ENCODE data around the gene BEST3. TPM values are rescaled to one million over a fixed set of nuclear protein-coding genes. Genes with fewer than 3 reads are reported as not detected.

Gene BEST3
- total RNA-seq, 1 donor from 2014 or later: 45.4 TPM

DNA sequence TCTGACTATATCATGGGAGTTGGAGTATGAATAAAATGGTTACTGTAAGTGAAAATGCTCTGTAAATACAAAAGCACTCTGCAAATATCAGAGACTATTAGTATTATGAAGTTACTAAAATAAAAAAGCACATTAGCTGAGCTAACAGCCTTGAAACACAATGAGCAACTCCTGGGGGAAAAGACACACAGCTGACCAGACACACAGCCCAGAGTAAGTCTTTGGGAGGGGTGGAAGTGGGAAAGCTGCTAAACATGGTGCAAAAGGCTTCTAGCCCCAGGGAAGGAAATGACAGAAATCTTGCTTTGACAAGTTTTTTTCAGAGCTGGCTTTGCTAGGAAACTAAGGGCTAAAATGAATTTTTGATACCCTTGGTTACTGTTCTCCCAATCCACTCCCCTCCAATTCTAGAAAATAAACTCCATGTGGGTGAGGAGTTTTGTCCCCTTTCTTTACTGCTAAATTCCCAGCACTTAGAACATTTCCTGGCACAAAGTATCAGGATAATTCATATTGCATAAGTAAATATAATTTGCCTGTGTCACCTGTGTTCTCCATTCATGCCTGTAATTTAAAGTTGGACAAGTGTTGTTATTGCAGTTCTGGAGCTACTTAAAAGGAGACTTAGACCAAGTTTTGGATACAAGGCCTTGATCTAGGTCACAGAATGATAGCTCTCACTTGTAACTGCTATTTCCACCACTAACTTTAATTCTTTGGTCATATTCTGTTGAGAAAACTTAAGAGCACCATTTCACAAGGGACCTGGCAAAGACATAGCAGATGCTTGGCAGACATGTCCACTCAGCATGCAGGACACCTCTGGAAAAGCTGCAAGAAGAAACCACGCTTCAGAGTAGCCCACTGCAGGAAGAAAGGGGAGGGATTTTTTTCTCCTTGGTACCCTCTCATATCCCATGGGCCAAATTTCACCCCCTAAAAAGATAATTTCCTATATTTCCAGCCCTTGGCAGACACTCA, 20.5 kb upstream of the BEST3 start:
- Histone ChIP-seq H3K4me1 (ENCODE audit: control insufficient read depth in 3 of 3, insufficient read depth in 3 of 3, low read length in 3 of 3) (peaks cover 0 to 10% (median 0%) of the 10 kb centered on the region in 3 donors), H3K4me3 (ENCODE audit: low read length in 3 of 3) (no peak overlapping the region), H3K27me3 (ENCODE audit: control insufficient read depth in 3 of 3, insufficient read depth in 3 of 3, low read length in 3 of 3) (no peaks in the 10 kb centered on the region), H3K27ac (ENCODE audit: low read depth, low read length) (no peak overlapping the region), H3K9me3 (ENCODE audit: control insufficient read depth in 3 of 3, low read length in 3 of 3) (no peaks in the 10 kb centered on the region), H3K9ac (ENCODE audit: low read depth in 1 of 3, low read length in 3 of 3) (no peak overlapping the region), H3K36me3 (ENCODE audit: control insufficient read depth in 3 of 3, insufficient read depth in 3 of 3, low read length in 3 of 3) (no peaks in the 10 kb centered on the region)

DNA sequence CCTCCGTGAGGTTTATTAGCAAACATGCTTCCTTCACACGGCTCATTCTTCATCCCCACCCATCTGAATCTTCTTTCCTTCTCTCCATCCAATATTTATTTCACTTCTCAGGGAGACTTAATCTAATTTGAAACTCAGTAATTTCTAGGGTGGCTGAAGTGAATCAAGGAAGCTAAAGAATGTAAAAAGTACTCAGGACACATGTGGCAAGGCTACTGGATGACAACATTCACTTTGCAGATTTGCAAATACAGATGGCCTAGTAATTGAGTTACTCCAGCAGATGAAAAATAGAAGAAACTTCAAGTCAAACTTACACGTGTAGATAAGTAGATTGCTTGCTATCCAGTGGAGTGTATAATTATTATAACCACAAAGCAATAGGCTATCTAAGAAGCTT, 15.4 kb upstream of the BEST3 start:
- Histone ChIP-seq H3K4me1 (ENCODE audit: control insufficient read depth in 3 of 3, insufficient read depth in 3 of 3, low read length in 3 of 3) (peaks cover 0 to 3% (median 0%) of the 10 kb centered on the region in 3 donors), H3K27ac (ENCODE audit: low read depth, low read length) (no peak overlapping the region), H3K4me3 (ENCODE audit: low read length in 3 of 3) (no peak overlapping the region), H3K9me3 (ENCODE audit: control insufficient read depth in 3 of 3, low read length in 3 of 3) (no peaks in the 10 kb centered on the region), H3K27me3 (ENCODE audit: control insufficient read depth in 3 of 3, insufficient read depth in 3 of 3, low read length in 3 of 3) (no peaks in the 10 kb centered on the region), H3K9ac (ENCODE audit: low read depth in 1 of 3, low read length in 3 of 3) (no peak overlapping the region), H3K36me3 (ENCODE audit: control insufficient read depth in 3 of 3, insufficient read depth in 3 of 3, low read length in 3 of 3) (no peaks in the 10 kb centered on the region)

DNA sequence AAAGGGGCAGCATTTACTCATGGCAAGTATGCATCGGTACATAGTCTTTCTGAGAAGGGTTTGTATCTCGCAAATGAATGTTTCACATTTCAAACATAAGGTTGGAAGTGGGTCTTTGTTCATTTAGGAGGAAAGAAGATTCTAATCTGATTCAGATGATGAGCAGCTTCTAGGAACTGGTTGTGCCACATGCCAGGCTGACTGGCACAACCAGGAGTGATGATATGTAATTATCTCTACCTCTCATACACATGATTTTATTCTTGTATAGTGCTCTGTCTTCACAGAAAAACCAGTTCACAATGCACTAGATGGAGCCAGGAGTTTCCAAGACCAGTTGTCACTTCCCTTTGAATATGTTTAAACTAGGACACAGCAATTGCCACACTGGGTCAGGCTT, 13.7 kb upstream of the BEST3 start:
- Histone ChIP-seq H3K9me3 (ENCODE audit: control insufficient read depth in 3 of 3, low read length in 3 of 3) (no peaks in the 10 kb centered on the region), H3K9ac (ENCODE audit: low read depth in 1 of 3, low read length in 3 of 3) (no peak overlapping the region), H3K27ac (ENCODE audit: low read depth, low read length) (no peak overlapping the region), H3K4me3 (ENCODE audit: low read length in 3 of 3) (no peak overlapping the region), H3K36me3 (ENCODE audit: control insufficient read depth in 3 of 3, insufficient read depth in 3 of 3, low read length in 3 of 3) (no peaks in the 10 kb centered on the region), H3K27me3 (ENCODE audit: control insufficient read depth in 3 of 3, insufficient read depth in 3 of 3, low read length in 3 of 3) (no peaks in the 10 kb centered on the region), H3K4me1 (ENCODE audit: control insufficient read depth in 3 of 3, insufficient read depth in 3 of 3, low read length in 3 of 3) (no peaks in the 10 kb centered on the region)

DNA sequence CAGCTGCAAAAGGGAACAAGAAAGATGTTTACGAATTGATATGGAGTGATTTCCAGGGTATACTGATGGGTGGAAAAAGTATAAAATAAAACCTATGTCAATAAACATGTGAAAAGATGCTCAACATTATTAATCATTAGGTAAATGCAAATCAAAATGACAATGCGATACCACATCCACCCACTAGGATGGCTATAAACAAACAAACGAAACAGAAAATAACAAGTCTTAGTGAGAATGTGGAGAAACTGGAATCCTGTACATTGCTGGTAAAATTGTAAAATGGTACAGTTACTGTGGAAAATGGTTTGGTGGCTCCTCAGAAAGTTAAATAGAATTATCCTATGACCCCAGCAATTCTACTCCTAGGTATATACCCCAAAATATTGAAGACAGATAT, 9.5 kb upstream of the BEST3 start:
- Histone ChIP-seq H3K4me1 (ENCODE audit: control insufficient read depth in 3 of 3, insufficient read depth in 3 of 3, low read length in 3 of 3) (no peaks in the 10 kb centered on the region), H3K36me3 (ENCODE audit: control insufficient read depth in 3 of 3, insufficient read depth in 3 of 3, low read length in 3 of 3) (no peaks in the 10 kb centered on the region), H3K9me3 (ENCODE audit: control insufficient read depth in 3 of 3, low read length in 3 of 3) (no peaks in the 10 kb centered on the region), H3K9ac (ENCODE audit: low read depth in 1 of 3, low read length in 3 of 3) (no peak overlapping the region), H3K4me3 (ENCODE audit: low read length in 3 of 3) (no peak overlapping the region), H3K27ac (ENCODE audit: low read depth, low read length) (no peak overlapping the region), H3K27me3 (ENCODE audit: control insufficient read depth in 3 of 3, insufficient read depth in 3 of 3, low read length in 3 of 3) (no peaks in the 10 kb centered on the region)

- Histone ChIP-seq H3K27me3 (ENCODE audit: control insufficient read depth in 3 of 3, insufficient read depth in 3 of 3, low read length in 3 of 3) (no peaks in the 10 kb centered on the region), H3K9me3 (ENCODE audit: control insufficient read depth in 3 of 3, low read length in 3 of 3) (no peaks in the 10 kb centered on the region), H3K9ac (ENCODE audit: low read depth in 1 of 3, low read length in 3 of 3) (no peak overlapping the region), H3K4me1 (ENCODE audit: control insufficient read depth in 3 of 3, insufficient read depth in 3 of 3, low read length in 3 of 3) (peaks cover 0 to 8% (median 0%) of the 10 kb centered on the region in 3 donors), H3K36me3 (ENCODE audit: control insufficient read depth in 3 of 3, insufficient read depth in 3 of 3, low read length in 3 of 3) (no peaks in the 10 kb centered on the region), H3K4me3 (ENCODE audit: low read length in 3 of 3) (no peak overlapping the region), H3K27ac (ENCODE audit: low read depth, low read length) (no peak overlapping the region)
These were observed 5.3 kb upstream of the BEST3 start for GRCh38 chr12:69704357-69704756.

- Histone ChIP-seq H3K9me3 (ENCODE audit: control insufficient read depth in 3 of 3, low read length in 3 of 3) (no peaks in the 10 kb centered on the region), H3K4me1 (ENCODE audit: control insufficient read depth in 3 of 3, insufficient read depth in 3 of 3, low read length in 3 of 3) (peaks cover 0 to 9% (median 0%) of the 10 kb centered on the region in 3 donors), H3K27me3 (ENCODE audit: control insufficient read depth in 3 of 3, insufficient read depth in 3 of 3, low read length in 3 of 3) (no peaks in the 10 kb centered on the region), H3K36me3 (ENCODE audit: control insufficient read depth in 3 of 3, insufficient read depth in 3 of 3, low read length in 3 of 3) (no peaks in the 10 kb centered on the region), H3K4me3 (ENCODE audit: low read length in 3 of 3) (no peak overlapping the region), H3K27ac (ENCODE audit: low read depth, low read length) (no peak overlapping the region), H3K9ac (ENCODE audit: low read depth in 1 of 3, low read length in 3 of 3) (no peak overlapping the region)
These were observed 4.1 kb upstream of the BEST3 start for GRCh38 chr12:69703146-69703642.

GRCh38 chr12:69701826-69702225, 2.7 kb upstream of the BEST3 start:
- Histone ChIP-seq H3K9ac (ENCODE audit: low read depth in 1 of 3, low read length in 3 of 3) (no peak overlapping the region), H3K27ac (ENCODE audit: low read depth, low read length) (no peak overlapping the region), H3K4me3 (ENCODE audit: low read length in 3 of 3) (no peak overlapping the region)

GRCh38 chr12:69698054-69698453, 1.0 kb downstream of the BEST3 start:
- Histone ChIP-seq H3K36me3 (ENCODE audit: control insufficient read depth in 3 of 3, insufficient read depth in 3 of 3, low read length in 3 of 3) (peaks cover 0 to 2% (median 0%) of the 10 kb centered on the region in 3 donors), H3K4me3 (ENCODE audit: low read length in 3 of 3) (peak overlapping the region; percentile 68 to 79 (median 75)), H3K9ac (ENCODE audit: low read depth in 1 of 3, low read length in 3 of 3) (peak overlapping the region; percentile 81 to 85 (median 82)), H3K27me3 (ENCODE audit: control insufficient read depth in 3 of 3, insufficient read depth in 3 of 3, low read length in 3 of 3) (no peaks in the 10 kb centered on the region), H3K4me1 (ENCODE audit: control insufficient read depth in 3 of 3, insufficient read depth in 3 of 3, low read length in 3 of 3) (peaks cover 13 to 26% (median 14%) of the 10 kb centered on the region in 3 donors), H3K27ac (ENCODE audit: low read depth, low read length) (peak overlapping the region; percentile 89), H3K9me3 (ENCODE audit: control insufficient read depth in 3 of 3, low read length in 3 of 3) (no peaks in the 10 kb centered on the region)

More at GRCh38 chr12:69701826-69702225, 2.7 kb upstream of the BEST3 start:
- H3K4me1 ChIP-seq (ENCODE audit: control insufficient read depth in 3 of 3, insufficient read depth in 3 of 3, low read length in 3 of 3): peaks cover 0 to 9% (median 0%) of the 10 kb centered on the region in 3 donors
- no peaks in the 10 kb centered on the region for H3K36me3 ChIP-seq (ENCODE audit: control insufficient read depth in 3 of 3, insufficient read depth in 3 of 3, low read length in 3 of 3)
- H3K9me3 ChIP-seq (ENCODE audit: control insufficient read depth in 3 of 3, low read length in 3 of 3): no peaks in the 10 kb centered on the region
- no peaks in the 10 kb centered on the region for H3K27me3 ChIP-seq (ENCODE audit: control insufficient read depth in 3 of 3, insufficient read depth in 3 of 3, low read length in 3 of 3)

- Histone ChIP-seq H3K36me3 (ENCODE audit: control insufficient read depth in 3 of 3, insufficient read depth in 3 of 3, low read length in 3 of 3) (peaks cover 0 to 2% (median 0%) of the 10 kb centered on the region in 3 donors), H3K9ac (ENCODE audit: low read depth in 1 of 3, low read length in 3 of 3) (peak overlapping the region in 1 of 3 donors; percentile 36), H3K9me3 (ENCODE audit: control insufficient read depth in 3 of 3, low read length in 3 of 3) (no peaks in the 10 kb centered on the region), H3K27me3 (ENCODE audit: control insufficient read depth in 3 of 3, insufficient read depth in 3 of 3, low read length in 3 of 3) (no peaks in the 10 kb centered on the region), H3K4me1 (ENCODE audit: control insufficient read depth in 3 of 3, insufficient read depth in 3 of 3, low read length in 3 of 3) (peaks cover 29 to 44% (median 34%) of the 10 kb centered on the region in 3 donors), H3K27ac (ENCODE audit: low read depth, low read length) (peak overlapping the region; percentile 52), H3K4me3 (ENCODE audit: low read length in 3 of 3) (peak overlapping the region in 1 of 3 donors; percentile 33)
These were observed 5.0 kb downstream of the BEST3 start for GRCh38 chr12:69694123-69694522.

- Histone ChIP-seq H3K4me3 (ENCODE audit: low read length in 3 of 3) (peak overlapping the region in 1 of 3 donors; percentile 44), H3K9ac (ENCODE audit: low read depth in 1 of 3, low read length in 3 of 3) (peak overlapping the region; percentile 15 to 35 (median 27))
These were observed 9.5 kb downstream of the BEST3 start for GRCh38 chr12:69689638-69690037.

More at GRCh38 chr12:69689638-69690037, 9.5 kb downstream of the BEST3 start:
- Histone ChIP-seq H3K27me3 (ENCODE audit: control insufficient read depth in 3 of 3, insufficient read depth in 3 of 3, low read length in 3 of 3) (no peaks in the 10 kb centered on the region), H3K9me3 (ENCODE audit: control insufficient read depth in 3 of 3, low read length in 3 of 3) (no peaks in the 10 kb centered on the region), H3K36me3 (ENCODE audit: control insufficient read depth in 3 of 3, insufficient read depth in 3 of 3, low read length in 3 of 3) (peaks cover 0 to 5% (median 2%) of the 10 kb centered on the region in 3 donors), H3K27ac (ENCODE audit: low read depth, low read length) (peak overlapping the region; percentile 69), H3K4me1 (ENCODE audit: control insufficient read depth in 3 of 3, insufficient read depth in 3 of 3, low read length in 3 of 3) (peaks cover 43 to 73% (median 56%) of the 10 kb centered on the region in 3 donors)
